HL-60 (cell line): ENCODE measurements around the gene SPATA46.

Experiments used
- DNase-seq, 2 experiments: peaks; one replicate each; pipeline ENCODE4 v3.0.0-alpha.2; 2010 to 2020; ENCODE audit warnings: low read depth in 1 of 2, low spot score in 1 of 2
- H3K27ac ChIP-seq: fragments of 250-450 bp; sonication (Bioruptor Pico); replicated peaks from 2 replicates; pipeline ENCODE4 v1.5.1; 2020; ENCODE audit warnings: mild to moderate bottlenecking, moderate library complexity
- H3K27me3 ChIP-seq: fragments of 250-450 bp; sonication (Bioruptor Pico); 2 replicates; pipeline ENCODE4 v1.5.1; 2021; ENCODE audit warnings: mild to moderate bottlenecking, moderate library complexity; ENCODE audit not compliant: insufficient read depth, poor library complexity, severe bottlenecking
- H3K4me3 ChIP-seq: replicated peaks from 2 replicates; pipeline ENCODE4 v1.5.1; 2011; ENCODE audit warnings: mild to moderate bottlenecking, control low read depth, low read length; ENCODE audit not compliant: insufficient read depth
- GABPA ChIP-seq: IDR thresholded peaks from 2 replicates; pipeline ENCODE4 v1.6.1; 2012; ENCODE audit warnings: low read depth
- POLR2AphosphoS5 ChIP-seq: IDR thresholded peaks from 2 replicates; pipeline ENCODE4 v1.6.1; 2012; ENCODE audit warnings: low read depth
- SPI1 ChIP-seq: IDR thresholded peaks from 2 replicates; pipeline ENCODE4 v1.6.1; 2012; ENCODE audit warnings: low read depth, mild to moderate bottlenecking, borderline replicate concordance
- TF ChIP-seq, protein P1 (sequence below): IDR thresholded peaks from 2 replicates; pipeline ENCODE4 v1.6.1; 2012; ENCODE audit warnings: low read depth; ENCODE audit not compliant: insufficient replicate concordance
- TF ChIP-seq, protein P2 (sequence below): IDR thresholded peaks from one replicate; pipeline ENCODE4 v1.5.1; 2011; ENCODE audit warnings: low read length, control low read depth, inconsistent platforms; ENCODE audit not compliant: insufficient read depth

The SPATA46 gene

DNA sequence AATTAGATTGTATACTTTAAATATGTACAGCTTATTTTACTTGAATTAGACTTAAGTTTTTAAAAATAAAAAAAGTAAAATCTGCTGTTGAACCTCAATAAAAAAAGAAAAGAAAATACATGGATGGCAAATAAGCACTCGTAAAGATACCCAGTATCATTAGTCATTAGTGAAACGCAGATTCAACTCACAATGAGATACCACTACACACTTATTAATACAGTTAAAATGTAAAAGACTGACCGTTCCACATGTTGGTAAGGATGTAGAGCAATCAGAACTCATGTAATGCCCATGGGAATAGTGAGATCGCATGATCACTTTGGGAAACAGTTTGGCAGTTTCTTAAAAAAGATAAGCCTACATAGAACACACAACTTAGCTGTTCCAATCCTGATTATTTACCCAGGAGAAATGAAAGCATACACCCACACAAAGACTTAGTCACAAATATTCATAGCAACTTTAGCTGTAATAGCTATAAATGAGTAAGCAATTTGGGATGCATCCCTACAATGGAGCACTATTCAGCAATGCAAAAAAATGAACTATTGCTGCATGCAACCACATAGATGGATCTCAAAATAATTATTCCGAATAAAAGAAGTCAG is 28.0 kb upstream of the SPATA46 start:
- peaks cover 3% of the 10 kb centered on the region for H3K27me3 ChIP-seq
- no peak overlapping the region for H3K27ac ChIP-seq
- no peak for DNase-seq
- no peak overlapping the region for H3K4me3 ChIP-seq
- TF ChIP-seq SPI1 (no peak), POLR2AphosphoS5 (no peak)

DNA sequence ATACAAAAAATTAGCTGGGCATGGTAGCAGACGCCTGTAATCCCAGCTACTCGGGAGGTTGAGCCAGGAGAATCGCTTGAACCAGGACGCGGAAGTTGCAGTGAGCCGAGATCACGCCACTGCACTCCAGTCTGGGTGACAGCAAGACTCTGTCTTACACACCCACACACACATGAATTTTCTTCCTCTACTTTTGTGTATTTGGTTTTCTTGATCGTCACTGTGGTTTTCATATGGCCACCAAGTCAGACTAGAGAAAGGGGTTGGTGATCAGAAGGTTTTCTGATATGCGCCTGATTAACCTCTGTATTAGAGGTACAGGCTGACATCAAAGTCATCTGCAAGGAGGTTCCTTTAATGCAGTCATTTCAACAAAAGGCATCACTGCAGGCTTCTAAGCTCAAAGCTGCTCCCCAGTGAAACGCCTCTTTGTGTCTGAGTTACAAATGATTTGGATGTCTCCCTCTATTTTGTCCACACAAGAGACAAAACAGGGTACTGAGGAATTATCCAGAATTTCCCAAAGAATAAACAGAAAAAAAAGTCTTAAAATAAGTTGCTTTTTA is 24.2 kb upstream of the SPATA46 start:
- TF ChIP-seq, protein P1, sequence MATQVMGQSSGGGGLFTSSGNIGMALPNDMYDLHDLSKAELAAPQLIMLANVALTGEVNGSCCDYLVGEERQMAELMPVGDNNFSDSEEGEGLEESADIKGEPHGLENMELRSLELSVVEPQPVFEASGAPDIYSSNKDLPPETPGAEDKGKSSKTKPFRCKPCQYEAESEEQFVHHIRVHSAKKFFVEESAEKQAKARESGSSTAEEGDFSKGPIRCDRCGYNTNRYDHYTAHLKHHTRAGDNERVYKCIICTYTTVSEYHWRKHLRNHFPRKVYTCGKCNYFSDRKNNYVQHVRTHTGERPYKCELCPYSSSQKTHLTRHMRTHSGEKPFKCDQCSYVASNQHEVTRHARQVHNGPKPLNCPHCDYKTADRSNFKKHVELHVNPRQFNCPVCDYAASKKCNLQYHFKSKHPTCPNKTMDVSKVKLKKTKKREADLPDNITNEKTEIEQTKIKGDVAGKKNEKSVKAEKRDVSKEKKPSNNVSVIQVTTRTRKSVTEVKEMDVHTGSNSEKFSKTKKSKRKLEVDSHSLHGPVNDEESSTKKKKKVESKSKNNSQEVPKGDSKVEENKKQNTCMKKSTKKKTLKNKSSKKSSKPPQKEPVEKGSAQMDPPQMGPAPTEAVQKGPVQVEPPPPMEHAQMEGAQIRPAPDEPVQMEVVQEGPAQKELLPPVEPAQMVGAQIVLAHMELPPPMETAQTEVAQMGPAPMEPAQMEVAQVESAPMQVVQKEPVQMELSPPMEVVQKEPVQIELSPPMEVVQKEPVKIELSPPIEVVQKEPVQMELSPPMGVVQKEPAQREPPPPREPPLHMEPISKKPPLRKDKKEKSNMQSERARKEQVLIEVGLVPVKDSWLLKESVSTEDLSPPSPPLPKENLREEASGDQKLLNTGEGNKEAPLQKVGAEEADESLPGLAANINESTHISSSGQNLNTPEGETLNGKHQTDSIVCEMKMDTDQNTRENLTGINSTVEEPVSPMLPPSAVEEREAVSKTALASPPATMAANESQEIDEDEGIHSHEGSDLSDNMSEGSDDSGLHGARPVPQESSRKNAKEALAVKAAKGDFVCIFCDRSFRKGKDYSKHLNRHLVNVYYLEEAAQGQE: no peak
- TF ChIP-seq GABPA: no peak
- no peak for TF ChIP-seq POLR2AphosphoS5
- no peak for TF ChIP-seq SPI1
- TF ChIP-seq, protein P2, sequence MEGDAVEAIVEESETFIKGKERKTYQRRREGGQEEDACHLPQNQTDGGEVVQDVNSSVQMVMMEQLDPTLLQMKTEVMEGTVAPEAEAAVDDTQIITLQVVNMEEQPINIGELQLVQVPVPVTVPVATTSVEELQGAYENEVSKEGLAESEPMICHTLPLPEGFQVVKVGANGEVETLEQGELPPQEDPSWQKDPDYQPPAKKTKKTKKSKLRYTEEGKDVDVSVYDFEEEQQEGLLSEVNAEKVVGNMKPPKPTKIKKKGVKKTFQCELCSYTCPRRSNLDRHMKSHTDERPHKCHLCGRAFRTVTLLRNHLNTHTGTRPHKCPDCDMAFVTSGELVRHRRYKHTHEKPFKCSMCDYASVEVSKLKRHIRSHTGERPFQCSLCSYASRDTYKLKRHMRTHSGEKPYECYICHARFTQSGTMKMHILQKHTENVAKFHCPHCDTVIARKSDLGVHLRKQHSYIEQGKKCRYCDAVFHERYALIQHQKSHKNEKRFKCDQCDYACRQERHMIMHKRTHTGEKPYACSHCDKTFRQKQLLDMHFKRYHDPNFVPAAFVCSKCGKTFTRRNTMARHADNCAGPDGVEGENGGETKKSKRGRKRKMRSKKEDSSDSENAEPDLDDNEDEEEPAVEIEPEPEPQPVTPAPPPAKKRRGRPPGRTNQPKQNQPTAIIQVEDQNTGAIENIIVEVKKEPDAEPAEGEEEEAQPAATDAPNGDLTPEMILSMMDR: no peak
- Histone ChIP-seq H3K27me3 (peaks cover 14% of the 10 kb centered on the region), H3K27ac (no peak overlapping the region), H3K4me3 (no peak overlapping the region)
- no peak for DNase-seq

GRCh38 chr1:162398999-162399580 is 22.4 kb upstream of the SPATA46 start:
- Histone ChIP-seq H3K27ac (no peak overlapping the region), H3K27me3 (peaks cover 16% of the 10 kb centered on the region), H3K4me3 (no peak overlapping the region)
- DNase-seq: no peak
- TF ChIP-seq GABPA (no peak), POLR2AphosphoS5 (no peak), SPI1 (no peak)
- TF ChIP-seq, protein P2: no peak
- TF ChIP-seq, protein P1: no peak

DNA sequence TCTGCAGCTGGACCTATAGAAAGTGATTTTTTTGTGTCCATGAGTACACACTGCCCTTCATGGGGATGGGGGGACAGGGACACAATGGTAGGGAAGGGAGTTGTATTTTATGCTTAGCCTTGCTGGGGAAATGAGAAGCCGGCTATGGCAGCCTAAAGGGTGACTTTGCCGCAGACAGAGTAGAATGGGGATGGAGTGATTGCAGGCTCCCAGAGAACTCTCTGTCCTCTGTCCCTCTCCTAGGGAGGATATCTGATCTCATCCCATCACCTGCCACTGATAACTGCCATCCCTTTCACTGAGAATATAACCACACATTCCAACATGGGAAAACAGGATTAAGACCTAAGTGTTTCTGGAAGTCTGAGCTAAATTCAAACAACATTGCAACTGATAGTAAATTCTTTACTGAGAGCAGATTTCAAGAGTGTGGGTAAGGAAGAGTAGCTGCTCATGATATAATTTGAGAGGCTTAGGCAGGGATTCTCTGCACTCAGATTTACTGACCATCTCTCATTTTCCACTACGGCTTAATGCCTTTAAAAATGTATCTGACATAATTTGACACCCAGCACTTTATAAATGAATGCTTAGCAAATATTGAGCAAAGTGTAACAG is 21.4 kb upstream of the SPATA46 start:
- TF ChIP-seq, protein P1: no peak
- no peak overlapping the region for H3K27ac ChIP-seq
- no peak overlapping the region for H3K4me3 ChIP-seq
- peaks cover 16% of the 10 kb centered on the region for H3K27me3 ChIP-seq
- no peak for DNase-seq
